H9 (cell line): ENCODE measurements around the gene ENOX1. TPM values are rescaled to one million over a fixed set of nuclear protein-coding genes. Genes with fewer than 3 reads are reported as not detected.

Experiments
- DNase-seq: peaks from one replicate; pipeline ENCODE4 v3.0.0-alpha.2; 2017
- H2AFZ ChIP-seq: one replicate; pipeline ENCODE4 v1.6.1; 2013; ENCODE audit warnings: mild to moderate bottlenecking, low read length, control low read depth, moderate library complexity
- H2AK5ac ChIP-seq: 2 replicates; pipeline ENCODE4 v1.6.1; 2013; ENCODE audit warnings: low read length, control low read depth, mixed read lengths; ENCODE audit not compliant: insufficient read length
- H2BK120ac ChIP-seq: one replicate; pipeline ENCODE4 v1.6.1; 2013; ENCODE audit warnings: low read depth, mild to moderate bottlenecking, low read length, control low read depth, inconsistent platforms; ENCODE audit not compliant: poor library complexity, severe bottlenecking
- H2BK12ac ChIP-seq: 2 replicates; pipeline ENCODE4 v1.6.1; 2013; ENCODE audit warnings: low read length, control low read depth, mixed read lengths, low read depth; ENCODE audit not compliant: insufficient read length
- H2BK15ac ChIP-seq: 2 replicates; pipeline ENCODE4 v1.6.1; 2013; ENCODE audit warnings: low read depth, low read length, control low read depth
- H2BK20ac ChIP-seq: one replicate; pipeline ENCODE4 v1.6.1; 2013; ENCODE audit warnings: low read depth, mild to moderate bottlenecking, low read length, control low read depth, inconsistent platforms; ENCODE audit not compliant: poor library complexity, severe bottlenecking
- H2BK5ac ChIP-seq: 2 replicates; pipeline ENCODE4 v1.6.1; 2013; ENCODE audit warnings: low read length, control low read depth, mixed read lengths; ENCODE audit not compliant: insufficient read length
- H3K14ac ChIP-seq: 2 replicates; pipeline ENCODE4 v1.6.1; 2013; ENCODE audit warnings: low read length, control low read depth; ENCODE audit not compliant: insufficient read depth
- H3K18ac ChIP-seq: 2 replicates; pipeline ENCODE4 v1.6.1; 2013; ENCODE audit warnings: low read depth, mild to moderate bottlenecking, mixed read lengths, low read length, control low read depth; ENCODE audit not compliant: insufficient read length
- H3K23ac ChIP-seq: 2 replicates; pipeline ENCODE4 v1.6.1; 2013; ENCODE audit warnings: low read length, control low read depth, mixed read lengths, low read depth; ENCODE audit not compliant: insufficient read length
- H3K23me2 ChIP-seq: 2 replicates; pipeline ENCODE4 v1.6.1; 2013; ENCODE audit warnings: low read depth, mild to moderate bottlenecking, mixed read lengths, low read length, control low read depth; ENCODE audit not compliant: insufficient read length, poor library complexity, severe bottlenecking
- H3K27ac ChIP-seq: 2 replicates; pipeline ENCODE4 v1.5.1; 2013; ENCODE audit warnings: low read length, control low read depth, mixed read lengths, low read depth; ENCODE audit not compliant: insufficient read length
- H3K27me3 ChIP-seq: 2 replicates; pipeline ENCODE4 v1.6.1; 2013; ENCODE audit warnings: low read length, control low read depth, inconsistent platforms; ENCODE audit not compliant: insufficient read depth
- H3K4ac ChIP-seq: 2 replicates; pipeline ENCODE4 v1.6.1; 2013; ENCODE audit warnings: low read depth, mild to moderate bottlenecking, control low read depth, inconsistent platforms, low read length, moderate library complexity
- H3K4me1 ChIP-seq: 2 replicates; pipeline ENCODE4 v1.6.1; 2013; ENCODE audit warnings: low read length, control low read depth, inconsistent platforms; ENCODE audit not compliant: insufficient read depth
- H3K4me2 ChIP-seq: 2 replicates; pipeline ENCODE4 v1.6.1; 2013; ENCODE audit warnings: low read length, control low read depth, mixed read lengths; ENCODE audit not compliant: insufficient read length, insufficient read depth
- H3K56ac ChIP-seq: 2 replicates; pipeline ENCODE4 v1.6.1; 2013; ENCODE audit warnings: low read depth, mild to moderate bottlenecking, mixed read lengths, low read length, control low read depth; ENCODE audit not compliant: insufficient read length
- H3K79me1 ChIP-seq: 2 replicates; pipeline ENCODE4 v1.6.1; 2013; ENCODE audit warnings: low read depth, mild to moderate bottlenecking, moderate library complexity, low read length, control low read depth, inconsistent platforms; ENCODE audit not compliant: insufficient read depth, poor library complexity, severe bottlenecking
- H3K79me2 ChIP-seq: 2 replicates; pipeline ENCODE4 v1.6.1; 2013; ENCODE audit warnings: low read length, control low read depth, inconsistent platforms; ENCODE audit not compliant: insufficient read depth
- H3K9ac ChIP-seq: 2 replicates; pipeline ENCODE4 v1.6.1; 2013; ENCODE audit warnings: low read length, control low read depth, mixed read lengths; ENCODE audit not compliant: insufficient read length; ENCODE audit errors: extremely low read depth
- H3K9me3 ChIP-seq: one replicate; pipeline ENCODE4 v1.6.1; 2013; ENCODE audit warnings: low read depth, low read length, inconsistent platforms; ENCODE audit not compliant: control insufficient read depth
- H3T11ph ChIP-seq: one replicate; pipeline ENCODE4 v1.6.1; 2013; ENCODE audit warnings: mild to moderate bottlenecking, low read length, control low read depth, inconsistent platforms
- H4K20me1 ChIP-seq: one replicate; pipeline ENCODE4 v1.6.1; 2013; ENCODE audit not compliant: control insufficient read depth, insufficient read length, insufficient read depth
- H4K5ac ChIP-seq: 2 replicates; pipeline ENCODE4 v1.6.1; 2013; ENCODE audit warnings: low read depth, mild to moderate bottlenecking, mixed read lengths, low read length, control low read depth; ENCODE audit not compliant: insufficient read length
- H4K8ac ChIP-seq: replicated peaks from 2 replicates; pipeline ENCODE4 v1.6.1; 2013; ENCODE audit warnings: low read length, control low read depth, mixed read lengths, low read depth; ENCODE audit not compliant: insufficient read length
- H4K91ac ChIP-seq: 2 replicates; pipeline ENCODE4 v1.6.1; 2013; ENCODE audit warnings: low read depth, mild to moderate bottlenecking, moderate library complexity, mixed read lengths, low read length, control low read depth; ENCODE audit not compliant: insufficient read length
- H3K27ac Mint-ChIP-seq, 3 experiments: 2 replicates in 2 of 3; 3 replicates in 1 of 3; pipeline ENCODE4 v1.8.0; 2020 to 2021; ENCODE audit warnings: mixed read lengths in 3 of 3, mild to moderate bottlenecking in 1 of 3, moderate library complexity in 1 of 3
- H3K27me3 Mint-ChIP-seq: 2 replicates; pipeline ENCODE4 v1.8.0; 2021; ENCODE audit warnings: low read depth, mild to moderate bottlenecking, moderate library complexity, mixed read lengths
- H3K36me3 Mint-ChIP-seq, 3 experiments: 2 replicates in 2 of 3; 3 replicates in 1 of 3; pipeline ENCODE4 v1.8.0; 2020 to 2021; ENCODE audit warnings: low read depth in 3 of 3, mixed read lengths in 3 of 3; ENCODE audit not compliant: insufficient read depth in 1 of 3
- H3K4me1 Mint-ChIP-seq, 2 experiments: 2 replicates each; pipeline ENCODE4 v1.8.0; 2020; ENCODE audit warnings: mixed read lengths in 2 of 2
- H3K4me3 Mint-ChIP-seq, 2 experiments: 2 replicates in 1 of 2; 3 replicates in 1 of 2; pipeline ENCODE4 v1.8.0; 2020 to 2021; ENCODE audit warnings: mild to moderate bottlenecking in 2 of 2, mixed read lengths in 2 of 2, moderate library complexity in 1 of 2
- H3K9me3 Mint-ChIP-seq, 2 experiments: 2 replicates in 1 of 2; 3 replicates in 1 of 2; pipeline ENCODE4 v1.8.0; 2020; ENCODE audit warnings: mild to moderate bottlenecking in 2 of 2, mixed read lengths in 2 of 2, moderate library complexity in 1 of 2
- CTCF ChIP-seq: fragments of 200-600 bp; sonication (generic); conservative IDR thresholded peaks from 3 replicates; pipeline ENCODE4 v1.8.0; 2021; ENCODE audit warnings: antibody characterized with exemption, mild to moderate bottlenecking
- WGBS: extraction: QIAGEN DNeasy Blood & Tissue Kit; methylation state at CpG from one replicate; pipeline ENCODE4 v1.1.7; 2013; ENCODE audit warnings: missing lambda C conversion rate, low lambda C conversion rate, mixed read lengths; ENCODE audit not compliant: insufficient read length; ENCODE audit errors: extremely low coverage; 5-methylcytosine and 5-hydroxymethylcytosine counted together
- total RNA-seq: library from RNA; stranded (reverse); gene quantifications from 2 replicates; pipeline ENCODE4 v1.2.1, GENCODE V29; 2021

ENOX1 gene
- total RNA-seq, 1 experiment from 2014 or later = 0.24 TPM

GRCh38 chr13:43263047-43263446 is 523.7 kb downstream of the ENOX1 start:
- no peak overlapping the region for H2AFZ ChIP-seq
- no peaks in the 10 kb centered on the region for H3K4me1 ChIP-seq
- no peak overlapping the region for H2BK120ac ChIP-seq
- H3K23me2 ChIP-seq = no peaks in the 10 kb centered on the region
- H3T11ph ChIP-seq = no peak overlapping the region
- H4K8ac ChIP-seq = no peak overlapping the region
- H3K23ac ChIP-seq = no peak overlapping the region
- Mint-ChIP-seq H3K9me3 (no peaks in the 10 kb centered on the region), H3K27me3 (no peaks in the 10 kb centered on the region), H3K27ac (no peak overlapping the region), H3K4me3 (no peak overlapping the region), H3K36me3 (no peaks in the 10 kb centered on the region), H3K4me1 (peaks cover 10 to 17% of the 10 kb centered on the region in 2 experiments)
- no peak overlapping the region for H2AK5ac ChIP-seq
- H4K5ac ChIP-seq = no peak overlapping the region
- H2BK20ac ChIP-seq = no peak overlapping the region
- no peaks in the 10 kb centered on the region for H3K79me2 ChIP-seq
- H2BK12ac ChIP-seq = no peak overlapping the region
- H3K14ac ChIP-seq = no peak overlapping the region
- no peak for TF ChIP-seq CTCF
- no peak overlapping the region for H3K4me2 ChIP-seq
- no peak overlapping the region for H3K27ac ChIP-seq
- H4K91ac ChIP-seq = no peak overlapping the region
- H3K4ac ChIP-seq = no peak overlapping the region
- no peaks in the 10 kb centered on the region for H4K20me1 ChIP-seq
- H3K27me3 ChIP-seq = no peaks in the 10 kb centered on the region; the same call in 1 of the 2 replicates
- no peaks in the 10 kb centered on the region for H3K79me1 ChIP-seq
- no peak overlapping the region for H3K18ac ChIP-seq
- no CpG with 5 or more reads among the region's 2 CpGs for WGBS
- no peak overlapping the region for H2BK15ac ChIP-seq
- no peak overlapping the region for H3K56ac ChIP-seq
- no peak for DNase-seq
- no peak overlapping the region for H3K9ac ChIP-seq
- no peaks in the 10 kb centered on the region for H3K9me3 ChIP-seq
- H2BK5ac ChIP-seq = no peak overlapping the region
